K562 (cell line): Measurements from ENCODE around the gene TMEM150C. TPM values are rescaled to one million over a fixed set of nuclear protein-coding genes. Genes with fewer than 3 reads are reported as not detected.
A peak's percentile ranks its signal among the peaks of the same experiment; 100 is the strongest.
"Not testable (repeated sequence)": the region's sequence is repeated elsewhere in the genome, so short reads cannot be mapped to it uniquely, and the experiment has no call there.

Source experiments
- ATAC-seq: fragments of 200-7000 bp; cut with Tn5 transposase; 3 replicates; pipeline ENCODE4 v1.9.1; 2020; ENCODE audit warnings: moderate library complexity
- BruUV-seq: library from RNA; stranded (reverse); fragments of 400-500 nt; replicated peaks from 2 replicates; lab custom pipeline; 2021; lab: Mats Ljungman, UMichigan
- CTCF ChIA-PET: fragments of 300-600 bp; formaldehyde crosslinking; extraction: SDS; loops from one replicate; lab custom pipeline; 2021; ENCODE audit warnings: low intra/inter-chr PET ratio; lab: Yijun Ruan, JAX
- POLR2A ChIA-PET: fragments of 300-600, 350-650 bp; sonication (Branson Sonifier 250); formaldehyde crosslinking; extraction: SDS; loops from one replicate; lab custom pipeline; 2021; ENCODE audit warnings: antibody characterized with exemption, inconsistent platforms; lab: Yijun Ruan, JAX
- DNase-seq, 4 experiments: peaks; one replicate each; pipeline versions ENCODE4 v3.0.0 to v3.0.0-alpha.2; 2011 to 2018; ENCODE audit warnings: low spot score in 3 of 4, mixed read lengths in 3 of 4; ENCODE audit errors: extremely low read depth in 1 of 4
- FAIRE-seq: peaks from 2 replicates; lab custom pipeline; 2011; peaks lifted over from hg19 to GRCh38; lab: Jason Lieb, UNC
- H2AFZ ChIP-seq: 2 replicates; pipeline ENCODE4 v1.6.0; 2011; ENCODE audit warnings: low read depth, low read length, control low read depth, inconsistent platforms
- H3K27ac ChIP-seq: fragments of 200-600 bp; 3 replicates; pipeline ENCODE4 v1.8.0; 2011; ENCODE audit warnings: low read depth, mild to moderate bottlenecking, control low read depth, inconsistent platforms, low read length, moderate library complexity, mixed read lengths; ENCODE audit errors: extremely low read depth
- H3K27me3 ChIP-seq, 2 experiments: fragments of 300-600 bp in 1 of 2; 2 replicates in 1 of 2; 3 replicates in 1 of 2; pipeline versions ENCODE4 v1.6.0 to v1.8.0; 2011; ENCODE audit warnings: inconsistent platforms in 2 of 2, low read length in 2 of 2, mild to moderate bottlenecking in 1 of 2, mixed read lengths in 1 of 2, moderate library complexity in 1 of 2; ENCODE audit not compliant: control insufficient read depth in 2 of 2, insufficient read depth in 2 of 2
- H3K36me3 ChIP-seq: fragments of 300-600 bp; 3 replicates; pipeline ENCODE4 v1.8.0; 2011; ENCODE audit warnings: mild to moderate bottlenecking, low read length, inconsistent platforms; ENCODE audit not compliant: control insufficient read depth, insufficient read depth
- H3K4me1 ChIP-seq, 2 experiments: fragments of 200-600 bp in 1 of 2; replicated peaks in 1 of 2; 2 replicates in 1 of 2; 3 replicates in 1 of 2; pipeline versions ENCODE4 v1.5.1 to v1.8.0; 2011; ENCODE audit warnings: inconsistent platforms in 2 of 2, low read length in 2 of 2, mild to moderate bottlenecking in 1 of 2, mixed read lengths in 1 of 2, moderate library complexity in 1 of 2; ENCODE audit not compliant: control insufficient read depth in 2 of 2, insufficient read depth in 2 of 2
- H3K4me2 ChIP-seq: 2 replicates; pipeline ENCODE4 v1.6.1; 2011; ENCODE audit warnings: low read length, control low read depth, inconsistent platforms, mixed read lengths; ENCODE audit not compliant: insufficient read depth
- H3K4me3 ChIP-seq: fragments of 200-600 bp; sonication (generic), shearing (Covaris generic); 2 replicates; pipeline ENCODE4 v1.5.1; 2016; ENCODE audit warnings: control low read depth, inconsistent platforms
- H3K79me2 ChIP-seq: fragments of 200-600 bp; 3 replicates; pipeline ENCODE4 v1.8.0; 2011; ENCODE audit warnings: low read length, inconsistent platforms; ENCODE audit not compliant: control insufficient read depth, insufficient read depth
- H3K9ac ChIP-seq, 2 experiments: 2 replicates each; pipeline versions ENCODE4 v1.6.0 to v1.6.1; 2011; ENCODE audit warnings: low read depth in 2 of 2, low read length in 2 of 2, control low read depth in 1 of 2, inconsistent platforms in 1 of 2, mild to moderate bottlenecking in 1 of 2, mixed read lengths in 1 of 2; ENCODE audit not compliant: insufficient read depth in 1 of 2
- H3K9me1 ChIP-seq: one replicate; pipeline ENCODE4 v1.6.0; 2011; ENCODE audit warnings: inconsistent platforms, mild to moderate bottlenecking, low read length, moderate library complexity; ENCODE audit not compliant: control insufficient read depth, insufficient read depth
- H3K9me3 ChIP-seq: replicated peaks from 2 replicates; pipeline ENCODE4 v1.5.1; 2011; ENCODE audit warnings: low read depth, low read length, inconsistent platforms; ENCODE audit not compliant: control insufficient read depth, insufficient read depth
- H4K20me1 ChIP-seq: replicated peaks from 2 replicates; pipeline ENCODE4 v1.6.1; 2011; ENCODE audit warnings: low read length, inconsistent platforms, mixed read lengths; ENCODE audit not compliant: control insufficient read depth, insufficient read depth
- ARHGAP35 ChIP-seq: fragments of 450-650 bp; IDR thresholded peaks from 2 replicates; pipeline ENCODE4 v1.6.1; 2018; ENCODE audit not compliant: partially characterized antibody
- RBM25 ChIP-seq: fragments of 200-400 bp; formaldehyde crosslinking; IDR thresholded peaks from 2 replicates; pipeline ENCODE4 v1.6.1; 2018; ENCODE audit warnings: low read length, low read depth, moderate library complexity; ENCODE audit not compliant: severe bottlenecking
- SMAD1 ChIP-seq: fragments of 150-350 bp; IDR thresholded peaks from 2 replicates; pipeline ENCODE4 v1.6.1; 2014; ENCODE audit warnings: low read length, low read depth; ENCODE audit not compliant: partially characterized antibody
- ZNF124 ChIP-seq: sonication (generic); formaldehyde crosslinking; IDR thresholded peaks from 2 replicates; pipeline ENCODE4 v1.8.1; 2022; ENCODE audit warnings: missing genetic modification reagents
- ZNF146 ChIP-seq: IDR thresholded peaks from one replicate; pipeline ENCODE4 v1.6.1; 2018; ENCODE audit warnings: missing compliant biosample characterization; ENCODE audit not compliant: unreplicated experiment
- ZNF589 ChIP-seq: fragments of 200-800 bp; sonication (Bioruptor generic); IDR thresholded peaks from 2 replicates; pipeline ENCODE4 v1.6.1; 2016; ENCODE audit warnings: low read depth, missing genetic modification characterization, missing compliant biosample characterization
- WGBS: fragments of 100-300 bp; shearing (Covaris generic); methylation state at CpG from one replicate; pipeline ENCODE4 v1.1.6; 2016; ENCODE audit warnings: low coverage, mixed read lengths; ENCODE audit not compliant: insufficient coverage; ENCODE audit errors: missing lambda C conversion rate; 5-methylcytosine and 5-hydroxymethylcytosine counted together
- in situ Hi-C: fragments of 300-500 bp; cut with MboI; formaldehyde crosslinking; loops from 4 replicates; pipeline ENCODE4 v1.15.0; 2018; ENCODE audit warnings: inconsistent platforms, mixed read lengths
- intact Hi-C: fragments of 100-400 bp; cut with micrococcal nuclease; formaldehyde crosslinking; loops from 2 replicates; pipeline ENCODE4 v1.14.2; 2022
- polyA plus RNA-seq, 8 experiments: library from polyadenylated mRNA; depleted of rRNA in 4 of 8; stranded (reverse) in 5 of 8; unstranded in 3 of 8; fragments of >200 nt; fragmentation: Nextera tagmentation in 2 of 8; fragmentation: Illumina TruSeq in 1 of 8; extraction: Ambion mirVana in 2 of 8; extraction: Trizol in 1 of 8; gene quantifications; 2 replicates each; pipeline versions ENCODE4 v1.2.1 to v1.2.3, GENCODE V29; 2011 to 2014; ENCODE audit warnings: inconsistent platforms in 1 of 8, missing spikeins in 1 of 8
- total RNA-seq, 7 experiments: library from RNA; depleted of rRNA in 6 of 7; stranded (reverse); fragments of >200 nt in 6 of 7; fragmentation: Illumina TruSeq in 2 of 7; extraction: Trizol in 2 of 7; gene quantifications; 2 replicates each; pipeline versions ENCODE4 v1.2.1 to v1.2.3, GENCODE V29; 2011 to 2021; ENCODE audit warnings: low replicate concordance in 1 of 7

The TMEM150C gene
- total and polyA plus RNA-seq, 9 of the 15 experiments (the other 6 are each of a cell fraction or from before 2014, with no cell fraction given), result 0.07 TPM; not detected in 8

DNA sequence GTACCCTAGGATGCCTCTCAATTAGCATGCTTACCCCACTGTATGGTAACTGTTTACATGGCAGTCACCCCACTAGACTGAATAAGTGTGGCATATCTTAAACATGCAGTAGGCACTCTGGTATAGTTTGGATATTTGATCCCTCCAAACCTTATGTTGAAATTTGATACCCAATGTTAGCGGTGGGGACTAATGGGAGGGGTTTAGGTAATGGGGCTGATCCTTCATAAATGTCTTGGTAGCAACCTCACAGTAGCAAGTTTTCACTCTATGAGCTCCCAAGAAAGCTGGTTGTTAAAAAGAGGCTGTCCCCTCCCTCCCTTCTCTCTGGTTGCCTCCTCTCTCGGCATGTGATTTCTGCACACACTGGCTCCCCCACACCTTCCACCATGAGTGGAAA, 10.1 kb downstream of the TMEM150C start:
- TF ChIP-seq ZNF124 (CRISPR knock-in tag) (no peak), SMAD1 (no peak), ZNF589 (CRISPR knock-in tag) (no peak), ARHGAP35 (no peak)
- Histone ChIP-seq H4K20me1 (no peaks in the 10 kb centered on the region), H3K4me1 (no peaks in the 10 kb centered on the region), H2AFZ (no peak overlapping the region), H3K9me3 (no peaks in the 10 kb centered on the region), H3K79me2 (no peaks in the 10 kb centered on the region), H3K27me3 (peaks cover 0 to 4% of the 10 kb centered on the region in 2 experiments; a peak in 1 of 5 replicates), H3K36me3 (no peaks in the 10 kb centered on the region), H3K9ac (no peak overlapping the region), H3K9me1 (no peaks in the 10 kb centered on the region), H3K4me3 (no peak overlapping the region), H3K4me2 (no peak overlapping the region), H3K27ac (no peak overlapping the region)
- ChIA-PET POLR2A (no interaction called here), CTCF (no interaction called here)
- BruUV-seq, result no TSS peak
- no peak for ATAC-seq
- in situ Hi-C loops (no loop called here), intact Hi-C loops (no loop called here)
- WGBS, result 0% methylated on average over 2 of the region's 2 CpGs
- FAIRE-seq, result no peak
- DNase-seq, result no peak

DNA sequence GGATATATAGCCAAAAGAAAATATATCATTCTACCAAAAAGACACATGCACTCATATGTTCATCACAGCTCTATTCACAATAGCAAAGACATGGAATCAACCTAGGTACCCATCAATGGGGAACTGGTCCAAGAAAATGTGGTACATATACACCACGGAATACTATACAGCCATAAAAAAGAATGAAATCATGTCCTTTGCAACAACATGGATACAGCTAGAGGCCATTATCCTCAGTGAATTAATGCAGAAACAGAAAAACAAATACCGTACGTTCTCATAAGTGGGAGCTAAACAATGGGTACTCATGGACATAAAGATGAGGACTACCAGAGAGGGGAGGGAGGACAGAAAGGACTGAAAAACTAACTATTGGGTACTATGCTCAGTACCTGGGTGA, 13.9 kb downstream of the TMEM150C start:
- POLR2A ChIA-PET, H3K9me3 ChIP-seq, H3K79me2 ChIP-seq, H3K4me1 ChIP-seq, CTCF ChIA-PET, H2AFZ ChIP-seq, ATAC-seq, H3K4me2 ChIP-seq, BruUV-seq, intact Hi-C loops, H3K4me3 ChIP-seq, FAIRE-seq, H4K20me1 ChIP-seq, in situ Hi-C loops, H3K27ac ChIP-seq, DNase-seq, H3K9me1 ChIP-seq, H3K9ac ChIP-seq, H3K27me3 ChIP-seq, H3K36me3 ChIP-seq: not testable (repeated sequence)
- 8% methylated on average over 3 of the region's 3 CpGs for WGBS
- TF ChIP-seq RBM25 (peak; percentile 7), ZNF146 (peak; percentile 66)
